Epithelial cell of esophagus (primary cell): ENCODE results near the gene LRFN2.

ENCODE experiments used
- DNase-seq: peaks from one replicate; pipeline ENCODE4 v3.0.0; 2010; ENCODE audit warnings: low read depth
- H3K4me3 ChIP-seq: 2 replicates; pipeline ENCODE4 v1.5.1; 2011; ENCODE audit warnings: mild to moderate bottlenecking, low read length, control low read depth
- CTCF ChIP-seq: IDR thresholded peaks from 2 replicates; pipeline ENCODE4 v1.5.1; 2011; ENCODE audit warnings: low read depth, mild to moderate bottlenecking, low read length, control low read depth, inconsistent platforms; ENCODE audit not compliant: insufficient read depth; ENCODE audit errors: missing control alignments

LRFN2 gene

GRCh38 chr6:40489798-40490197 lies 97.4 kb downstream of the LRFN2 start:
- TF ChIP-seq CTCF, result no peak

GRCh38 chr6:40486576-40486975 lies 100.6 kb downstream of the LRFN2 start:
- no peak for DNase-seq
- no peak overlapping the region for H3K4me3 ChIP-seq
- no peak for TF ChIP-seq CTCF

More at GRCh38 chr6:40489798-40490197, 97.4 kb downstream of the LRFN2 start:
- no peak overlapping the region for H3K4me3 ChIP-seq
- no peak for DNase-seq

GRCh38 chr6:40485795-40486194 lies 101.4 kb downstream of the LRFN2 start:
- H3K4me3 ChIP-seq, result no peak overlapping the region
- no peak for DNase-seq
- TF ChIP-seq CTCF, result no peak

- TF ChIP-seq CTCF, result no peak
These were observed 101.9 kb downstream of the LRFN2 start for GRCh38 chr6:40485300-40485699.

GRCh38 chr6:40484066-40484465 lies 103.1 kb downstream of the LRFN2 start:
- H3K4me3 ChIP-seq, result no peak overlapping the region
- TF ChIP-seq CTCF, result no peak
- DNase-seq, result no peak

More at GRCh38 chr6:40485300-40485699, 101.9 kb downstream of the LRFN2 start:
- no peak overlapping the region for H3K4me3 ChIP-seq
- DNase-seq, result no peak

- no peak overlapping the region for H3K4me3 ChIP-seq
- no peak for DNase-seq
- TF ChIP-seq CTCF, result no peak
These were observed 104.6 kb downstream of the LRFN2 start for GRCh38 chr6:40482532-40482931.

GRCh38 chr6:40480678-40481077 lies 106.5 kb downstream of the LRFN2 start:
- no peak for DNase-seq
- no peak for TF ChIP-seq CTCF
- H3K4me3 ChIP-seq, result no peak overlapping the region
